GM12872 (cell line): ENCODE results near the gene ADGRF4.

Source experiments
- CTCF ChIP-seq: IDR thresholded peaks from 3 replicates; pipeline ENCODE4 v1.5.1; 2011; ENCODE audit warnings: low read depth, mild to moderate bottlenecking, low read length, moderate library complexity; ENCODE audit not compliant: insufficient read depth

Gene ADGRF4

GRCh38 chr6:47762502-47762901 is 64.1 kb downstream of the ADGRF4 start:
- TF ChIP-seq CTCF, result no peak

- no peak for TF ChIP-seq CTCF
Observed at GRCh38 chr6:47766445-47766844, 68.1 kb downstream of the ADGRF4 start.

GRCh38 chr6:47767102-47767501 is 68.7 kb downstream of the ADGRF4 start:
- no peak for TF ChIP-seq CTCF

GRCh38 chr6:47769982-47770381 is 71.6 kb downstream of the ADGRF4 start:
- TF ChIP-seq CTCF, result no peak
